CD4-positive, alpha-beta T cell (primary cell): ENCODE results near the gene LCT. TPM values are rescaled to one million over a fixed set of nuclear protein-coding genes. Genes with fewer than 3 reads are reported as not detected.

Source experiments
- ATAC-seq: fragments of 200-7000 bp; cut with Tn5 transposase; one replicate; pipeline ENCODE4 v1.10.0; 2022; ENCODE audit warnings: mild to moderate bottlenecking; ENCODE audit not compliant: poor library complexity
- CTCF ChIA-PET: fragments of 350-600 bp; sonication (Branson Sonifier 250); formaldehyde crosslinking; loops from one replicate; lab custom pipeline; 2021; ENCODE audit warnings: antibody characterized with exemption, inconsistent platforms; lab: Charles Lee
- POLR2A ChIA-PET: fragments of 350-600 bp; sonication (Branson Sonifier 250); formaldehyde crosslinking; loops from one replicate; lab custom pipeline; 2021; ENCODE audit warnings: antibody characterized with exemption, inconsistent platforms; lab: Charles Lee
- DNase-seq, 14 experiments: peaks; one replicate each; pipeline ENCODE4 v3.0.0-alpha.2; 2013 to 2020; ENCODE audit warnings: mixed read lengths in 2 of 14
- H3K27ac ChIP-seq, 2 donors: one replicate each; pipeline versions ENCODE4 v1.5.1 to v1.7.0; 2013; ENCODE audit warnings: low read length in 2 of 2, low read depth in 1 of 2, mild to moderate bottlenecking in 1 of 2
- H3K27me3 ChIP-seq, 2 experiments: 1 replicate in 1 of 2; 2 replicates in 1 of 2; pipeline versions ENCODE4 v1.6.1 to v1.7.0; 2013; ENCODE audit warnings: low read length in 2 of 2, control low read depth in 1 of 2, mild to moderate bottlenecking in 1 of 2, moderate library complexity in 1 of 2; ENCODE audit not compliant: insufficient read depth in 2 of 2, control insufficient read depth in 1 of 2
- H3K36me3 ChIP-seq: one replicate; pipeline ENCODE4 v1.6.1; 2013; ENCODE audit warnings: low read length, control low read depth; ENCODE audit not compliant: insufficient read depth
- H3K4me1 ChIP-seq: one replicate; pipeline ENCODE4 v1.6.1; 2013; ENCODE audit warnings: low read length, control low read depth; ENCODE audit not compliant: insufficient read depth
- H3K4me3 ChIP-seq: one replicate; pipeline ENCODE4 v1.5.1; 2013; ENCODE audit warnings: mild to moderate bottlenecking, low read length, moderate library complexity
- H3K9me3 ChIP-seq, 2 experiments: 1 replicate in 1 of 2; 2 replicates in 1 of 2; pipeline versions ENCODE4 v1.6.1 to v1.7.0; 2013; ENCODE audit warnings: low read length in 2 of 2, mild to moderate bottlenecking in 2 of 2, control low read depth in 1 of 2, moderate library complexity in 1 of 2; ENCODE audit not compliant: control insufficient read depth in 1 of 2, insufficient read depth in 1 of 2
- H3K27ac Mint-ChIP-seq: one replicate; pipeline ENCODE4 v1.8.0; 2020; ENCODE audit warnings: mixed read lengths
- H3K27me3 Mint-ChIP-seq: one replicate; pipeline ENCODE4 v1.8.0; 2021; ENCODE audit warnings: mixed read lengths
- H3K36me3 Mint-ChIP-seq: one replicate; pipeline ENCODE4 v1.8.0; 2021; ENCODE audit warnings: low read depth, mixed read lengths
- H3K4me1 Mint-ChIP-seq: one replicate; pipeline ENCODE4 v1.8.0; 2021; ENCODE audit warnings: low read depth, mixed read lengths
- H3K4me3 Mint-ChIP-seq: one replicate; pipeline ENCODE4 v1.8.0; 2020; ENCODE audit warnings: mild to moderate bottlenecking, mixed read lengths
- H3K9me3 Mint-ChIP-seq: one replicate; pipeline ENCODE4 v1.8.0; 2020; ENCODE audit warnings: mixed read lengths
- CTCF ChIP-seq: fragments of 200-600 bp; IDR thresholded peaks from one replicate; pipeline ENCODE4 v1.8.0; 2022; ENCODE audit warnings: antibody characterized with exemption, mild to moderate bottlenecking
- intact Hi-C, 2 experiments: fragments of 100-400 bp; cut with DNase I in 1 of 2; cut with micrococcal nuclease in 1 of 2; formaldehyde crosslinking; loops; one replicate each; pipeline versions ENCODE4 v1.15.1 to v1.9.0; 2023 to 2025; cut with DNase I, micrococcal nuclease
- total RNA-seq, 174 experiments: library from RNA in 2 of 174; stranded (reverse) in 2 of 174; gene quantifications; one replicate each; pipeline ENCODE4 v1.2.3 and lab custom pipeline; 2021 to 2026

The LCT gene
- total RNA-seq, 2 experiments from 2014 or later: 0.06 TPM; not detected in 1

GRCh38 chr2:135755573-135755972, 81.4 kb downstream of the LCT start:
- no peaks in the 10 kb centered on the region for H3K27me3 Mint-ChIP-seq
- H3K36me3 Mint-ChIP-seq: peaks cover 73% of the 10 kb centered on the region
- H3K27ac Mint-ChIP-seq: no peak overlapping the region
- H3K4me3 Mint-ChIP-seq: no peak overlapping the region
- intact Hi-C loops: no loop called here
- Histone ChIP-seq H3K27ac (no peak overlapping the region), H3K4me3 (no peak overlapping the region), H3K9me3 (peaks cover 0 to 11% of the 10 kb centered on the region in 2 experiments), H3K4me1 (no peaks in the 10 kb centered on the region), H3K27me3 (no peaks in the 10 kb centered on the region), H3K36me3 (peaks cover 64% of the 10 kb centered on the region)
- H3K9me3 Mint-ChIP-seq: peaks cover 6% of the 10 kb centered on the region
- ATAC-seq (no peak), DNase-seq (no peak)
- ChIA-PET POLR2A (no interaction called here), CTCF (interaction anchor here (1.4 to 1.5 kb wide), 2 partner anchors 11 to 42 kb away, joined by 3 to 4 read pairs; no protein-coding TSS in a partner anchor)
- H3K4me1 Mint-ChIP-seq: no peaks in the 10 kb centered on the region
- no peak for TF ChIP-seq CTCF

GRCh38 chr2:135745545-135745944, 91.4 kb downstream of the LCT start:
- peak overlapping the region; percentile 56 for H3K4me3 Mint-ChIP-seq
- ChIA-PET POLR2A (no interaction called here), CTCF (interaction anchor here (1.3 kb wide), 1 partner anchor 10 kb away, joined by 4 read pairs; no protein-coding TSS in a partner anchor)
- DNase-seq (no peak), ATAC-seq (no peak)
- Histone ChIP-seq H3K36me3 (peaks cover 35% of the 10 kb centered on the region), H3K4me3 (no peak overlapping the region), H3K9me3 (no peaks in the 10 kb centered on the region), H3K27ac (no peak overlapping the region), H3K27me3 (no peaks in the 10 kb centered on the region), H3K4me1 (peaks cover 15% of the 10 kb centered on the region)
- H3K9me3 Mint-ChIP-seq: no peaks in the 10 kb centered on the region
- no peaks in the 10 kb centered on the region for H3K27me3 Mint-ChIP-seq
- peaks cover 63% of the 10 kb centered on the region for H3K4me1 Mint-ChIP-seq
- H3K36me3 Mint-ChIP-seq: peaks cover 65% of the 10 kb centered on the region
- no peak for TF ChIP-seq CTCF
- intact Hi-C loops: loop anchor here in 1 of 2 experiments (10.0 kb wide), 1 partner anchor 389 kb away; no protein-coding TSS in a partner anchor
- H3K27ac Mint-ChIP-seq: peak overlapping the region; percentile 54

GRCh38 chr2:135744760-135745314, 92.1 kb downstream of the LCT start:
- Mint-ChIP-seq H3K27me3 (no peaks in the 10 kb centered on the region), H3K27ac (peak overlapping the region; percentile 92), H3K4me3 (peak overlapping the region; percentile 80), H3K36me3 (peaks cover 58% of the 10 kb centered on the region), H3K9me3 (no peaks in the 10 kb centered on the region), H3K4me1 (peaks cover 61% of the 10 kb centered on the region)
- intact Hi-C loops: loop anchor here (5.0 to 10.0 kb wide), 4 partner anchors 127 to 828 kb away; partner anchors contain the start of genes CCNT2 (in 1 of the 2) and MCM6 (in 1 of the 2)
- H3K27me3 ChIP-seq: no peaks in the 10 kb centered on the region
- no peak for TF ChIP-seq CTCF
- POLR2A ChIA-PET: no interaction called here
- DNase-seq (peak in 4 of 14 experiments; percentile 26 to 49 (median 39)), ATAC-seq (no peak)
- CTCF ChIA-PET: interaction anchor here (0.9 to 1.4 kb wide), 4 partner anchors 8 to 827 kb away, joined by 3 to 4 read pairs (median 3); no protein-coding TSS in a partner anchor
- no peaks in the 10 kb centered on the region for H3K9me3 ChIP-seq
- H3K4me1 ChIP-seq: peaks cover 15% of the 10 kb centered on the region
- H3K27ac ChIP-seq: no peak overlapping the region
- H3K4me3 ChIP-seq: no peak overlapping the region
- peaks cover 31% of the 10 kb centered on the region for H3K36me3 ChIP-seq
